NT2/D1 (cell line): ENCODE data around the gene PAOX.

Experiments
- DNase-seq: peaks from one replicate; pipeline ENCODE4 v3.0.0-alpha.2; 2011; ENCODE audit warnings: low read depth, low spot score
- H3K27me3 ChIP-seq: 2 replicates; pipeline ENCODE4 v1.6.0; 2011; ENCODE audit warnings: mild to moderate bottlenecking; ENCODE audit not compliant: insufficient read length, insufficient read depth
- H3K36me3 ChIP-seq: 2 replicates; pipeline ENCODE4 v1.6.1; 2011; ENCODE audit warnings: mild to moderate bottlenecking, low read length, mixed read lengths; ENCODE audit not compliant: insufficient read depth, insufficient read length
- H3K4me1 ChIP-seq: 2 replicates; pipeline ENCODE4 v1.5.1; 2011; ENCODE audit not compliant: insufficient read depth, insufficient read length
- H3K4me3 ChIP-seq: 2 replicates; pipeline ENCODE4 v1.5.1; 2011; ENCODE audit warnings: low read depth; ENCODE audit not compliant: insufficient read length
- H3K9ac ChIP-seq: 2 replicates; pipeline ENCODE4 v1.6.0; 2011; ENCODE audit warnings: low read depth; ENCODE audit not compliant: insufficient read length
- H3K9me3 ChIP-seq: 2 replicates; pipeline ENCODE4 v1.5.1; 2011; ENCODE audit warnings: mild to moderate bottlenecking, low read length; ENCODE audit not compliant: insufficient read depth
- SUZ12 ChIP-seq: IDR thresholded peaks from 2 replicates; pipeline ENCODE4 v1.6.1; 2011; ENCODE audit not compliant: insufficient read length, insufficient read depth; ENCODE audit errors: extremely low read depth
- YY1 ChIP-seq: IDR thresholded peaks from 2 replicates; pipeline ENCODE4 v1.6.1; 2011; ENCODE audit not compliant: insufficient read length, insufficient read depth
- ZNF274 ChIP-seq: IDR thresholded peaks from 2 replicates; pipeline ENCODE4 v1.6.1; 2011; ENCODE audit warnings: mild to moderate bottlenecking, low read depth, low read length

PAOX gene

DNA sequence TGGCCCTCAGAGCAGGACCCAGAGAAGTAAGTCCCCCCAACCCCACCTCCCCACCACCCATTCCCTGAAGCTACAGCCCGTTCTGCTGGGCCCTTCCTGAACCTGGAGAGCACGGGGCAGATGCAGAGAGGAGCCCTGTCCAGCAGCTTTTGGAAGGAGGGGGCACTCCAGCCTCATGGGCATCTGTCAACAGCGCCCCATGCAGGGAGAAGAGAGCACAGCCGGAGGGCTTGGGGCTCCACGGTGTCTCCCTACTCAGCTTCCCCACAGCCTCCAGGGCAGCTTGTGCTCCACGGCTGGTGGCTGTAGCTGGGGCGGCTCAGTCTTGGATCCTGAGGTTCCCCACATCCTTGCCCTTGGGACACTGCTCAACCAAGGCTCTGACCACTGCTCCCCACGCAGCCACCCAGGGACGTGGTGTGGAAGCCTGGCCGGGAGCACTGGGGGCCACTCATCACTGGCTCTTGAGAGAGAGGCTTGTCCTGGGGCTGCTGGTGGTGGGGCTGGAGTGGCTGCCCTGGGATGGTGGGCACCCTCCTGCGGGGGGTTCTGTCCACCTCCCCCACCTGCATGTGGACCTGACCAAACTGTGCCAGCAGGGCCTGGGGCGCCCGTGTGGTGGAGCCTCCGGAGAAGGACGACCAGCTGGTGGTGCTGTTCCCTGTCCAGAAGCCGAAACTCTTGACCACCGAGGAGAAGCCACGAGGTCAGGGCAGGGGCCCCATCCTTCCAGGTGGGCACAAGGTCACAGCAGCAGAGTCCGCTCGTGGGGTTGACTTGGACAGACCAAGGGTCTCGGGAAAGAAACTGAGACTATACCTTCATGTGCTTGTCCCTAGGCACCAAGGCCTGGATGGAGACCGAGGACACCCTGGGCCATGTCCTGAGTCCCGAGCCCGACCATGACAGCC is 27.4 kb upstream of the PAOX start:
- TF ChIP-seq ZNF274 (no peak), YY1 (no peak), SUZ12 (no peak)
- Histone ChIP-seq H3K9ac (no peak overlapping the region), H3K4me1 (peaks cover 11% of the 10 kb centered on the region), H3K36me3 (peaks cover 32% of the 10 kb centered on the region), H3K9me3 (no peaks in the 10 kb centered on the region), H3K27me3 (no peaks in the 10 kb centered on the region), H3K4me3 (no peak overlapping the region)
- no peak for DNase-seq

DNA sequence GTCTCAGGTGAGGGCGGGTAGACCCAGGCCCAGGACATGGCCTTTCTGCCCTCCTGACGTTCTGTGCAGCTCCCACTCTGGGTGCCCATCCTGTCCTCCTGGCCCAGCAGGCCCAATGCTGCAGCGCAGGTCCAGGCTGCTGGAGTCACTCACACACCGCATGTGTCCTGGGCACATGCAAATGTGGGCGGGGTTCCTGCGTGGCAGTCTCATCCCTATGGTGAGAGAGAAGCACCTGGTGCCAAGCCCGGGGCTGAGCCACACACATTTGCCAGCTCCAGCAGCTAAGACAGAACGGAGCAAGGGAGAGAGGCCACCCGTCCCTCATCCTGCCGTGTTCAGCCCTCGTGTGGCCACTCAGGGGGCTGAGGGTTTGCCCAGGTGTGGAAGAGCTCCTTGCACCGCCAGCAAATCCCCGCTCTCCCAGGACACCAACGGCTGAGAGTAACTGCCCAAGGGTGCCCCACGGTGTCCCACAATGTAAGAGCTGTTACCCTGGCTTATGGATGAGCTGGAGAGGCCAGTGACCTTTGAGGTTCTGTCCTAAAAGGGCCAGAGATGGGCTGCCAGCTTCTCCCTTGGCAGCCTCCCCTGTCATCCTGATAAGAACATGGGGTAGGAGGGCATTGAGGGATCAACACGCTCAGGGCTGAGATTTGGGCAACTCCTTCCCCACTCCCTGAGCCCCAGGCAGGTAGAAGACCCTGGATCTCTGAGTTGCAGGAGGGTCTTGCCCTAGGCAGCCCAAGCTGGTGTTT is 25.7 kb upstream of the PAOX start:
- peaks cover 32% of the 10 kb centered on the region for H3K36me3 ChIP-seq
- peaks cover 9% of the 10 kb centered on the region for H3K4me1 ChIP-seq
- no peak overlapping the region for H3K4me3 ChIP-seq
- no peak for TF ChIP-seq SUZ12
- TF ChIP-seq ZNF274, result no peak
- no peak overlapping the region for H3K9ac ChIP-seq
- no peaks in the 10 kb centered on the region for H3K9me3 ChIP-seq
- DNase-seq, result no peak
- H3K27me3 ChIP-seq, result no peaks in the 10 kb centered on the region

DNA sequence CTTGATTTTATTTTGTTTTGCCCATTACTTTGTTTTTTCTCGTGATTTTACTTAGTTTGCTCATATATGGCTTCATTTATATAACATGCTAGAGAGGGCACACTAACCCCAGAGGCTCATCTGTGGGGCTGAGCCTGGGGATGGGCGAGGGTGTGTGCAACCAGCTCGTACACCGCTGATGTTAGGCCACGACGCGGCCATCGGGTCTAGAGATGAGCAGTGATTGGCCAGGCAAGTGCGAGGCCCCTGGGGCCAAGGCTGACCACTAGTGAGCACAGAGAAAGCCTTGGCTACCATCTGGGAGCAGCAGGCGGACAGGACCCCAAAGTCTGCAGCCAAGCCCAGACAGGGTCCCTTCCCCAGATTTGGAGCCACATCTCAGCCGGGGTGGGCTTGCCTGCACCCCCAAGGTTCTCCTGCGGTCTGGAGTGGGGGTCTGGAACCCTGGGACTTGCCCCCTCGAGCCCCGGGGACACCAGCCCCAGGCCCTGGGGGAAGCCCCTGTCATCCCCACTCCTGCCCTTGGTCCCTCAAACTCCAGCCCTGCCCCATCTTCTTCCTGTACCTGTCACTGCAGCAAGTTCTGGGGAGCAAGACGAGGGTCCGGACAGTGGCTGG is 25.0 kb upstream of the PAOX start:
- no peak overlapping the region for H3K9ac ChIP-seq
- H3K4me1 ChIP-seq, result peaks cover 11% of the 10 kb centered on the region
- H3K27me3 ChIP-seq, result no peaks in the 10 kb centered on the region
- DNase-seq, result no peak
- TF ChIP-seq SUZ12, result no peak
- TF ChIP-seq ZNF274, result no peak
- TF ChIP-seq YY1, result no peak
- H3K9me3 ChIP-seq, result no peaks in the 10 kb centered on the region
- no peak overlapping the region for H3K4me3 ChIP-seq
- peaks cover 32% of the 10 kb centered on the region for H3K36me3 ChIP-seq

GRCh38 chr10:133354672-133355240 is 24.3 kb upstream of the PAOX start:
- H3K4me3 ChIP-seq, result no peak overlapping the region

DNA sequence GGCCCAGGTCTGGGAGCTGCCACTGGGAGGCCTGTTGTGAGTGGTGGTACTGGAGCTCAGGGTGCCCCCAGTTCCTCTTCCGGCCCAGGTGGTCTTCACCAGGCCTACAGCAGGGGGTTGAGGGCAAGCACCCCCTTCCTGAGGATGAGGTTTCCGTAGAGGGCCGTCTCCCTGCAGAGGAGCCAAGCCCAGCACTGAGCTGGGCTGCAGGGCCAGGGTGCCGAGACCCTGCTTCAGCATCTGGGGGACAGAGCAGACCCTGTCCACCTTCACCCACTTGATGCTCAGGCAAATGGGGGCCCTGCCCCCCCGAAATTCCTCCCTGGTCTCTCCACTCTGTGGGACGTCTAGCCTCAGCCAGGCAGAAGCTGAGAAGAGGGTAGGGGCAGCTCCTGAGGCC is 23.8 kb upstream of the PAOX start:
- H3K4me3 ChIP-seq, result no peak overlapping the region
- H3K36me3 ChIP-seq, result peaks cover 32% of the 10 kb centered on the region
- no peak for DNase-seq
- TF ChIP-seq ZNF274 (no peak), SUZ12 (no peak), YY1 (no peak)
- no peak overlapping the region for H3K9ac ChIP-seq
- H3K4me1 ChIP-seq, result peaks cover 4% of the 10 kb centered on the region
- no peaks in the 10 kb centered on the region for H3K9me3 ChIP-seq
- H3K27me3 ChIP-seq, result no peaks in the 10 kb centered on the region

More at GRCh38 chr10:133354672-133355240, 24.3 kb upstream of the PAOX start:
- peaks cover 4% of the 10 kb centered on the region for H3K4me1 ChIP-seq
- no peak overlapping the region for H3K9ac ChIP-seq
- H3K9me3 ChIP-seq, result no peaks in the 10 kb centered on the region
- H3K36me3 ChIP-seq, result peaks cover 32% of the 10 kb centered on the region
- H3K27me3 ChIP-seq, result no peaks in the 10 kb centered on the region
- no peak for DNase-seq
- no peak for TF ChIP-seq ZNF274

GRCh38 chr10:133355991-133356390 is 23.1 kb upstream of the PAOX start:
- TF ChIP-seq ZNF274 (no peak), SUZ12 (no peak), YY1 (no peak)
- peak overlapping the region; percentile 88 for H3K9ac ChIP-seq
- no peaks in the 10 kb centered on the region for H3K9me3 ChIP-seq

GRCh38 chr10:133356549-133357284 is 22.3 kb upstream of the PAOX start:
- DNase-seq, result no peak

More at GRCh38 chr10:133355991-133356390, 23.1 kb upstream of the PAOX start:
- H3K4me1 ChIP-seq, result peaks cover 4% of the 10 kb centered on the region
- H3K27me3 ChIP-seq, result no peaks in the 10 kb centered on the region
- H3K36me3 ChIP-seq, result peaks cover 32% of the 10 kb centered on the region
- no peak for DNase-seq
- no peak overlapping the region for H3K4me3 ChIP-seq

More at GRCh38 chr10:133356549-133357284, 22.3 kb upstream of the PAOX start:
- H3K36me3 ChIP-seq, result peaks cover 36% of the 10 kb centered on the region
- no peaks in the 10 kb centered on the region for H3K9me3 ChIP-seq
- peak overlapping the region; percentile 74 for H3K4me3 ChIP-seq
- H3K27me3 ChIP-seq, result no peaks in the 10 kb centered on the region
- H3K9ac ChIP-seq, result peak overlapping the region; percentile 88
- H3K4me1 ChIP-seq, result peaks cover 4% of the 10 kb centered on the region
- TF ChIP-seq ZNF274 (no peak), YY1 (no peak), SUZ12 (no peak)
